ENCODE measurements around the gene TMEM150C.
"Not testable (repeated sequence)": the region's sequence is repeated elsewhere in the genome, so short reads cannot be mapped to it uniquely, and the experiment has no call there.

TMEM150C gene

DNA sequence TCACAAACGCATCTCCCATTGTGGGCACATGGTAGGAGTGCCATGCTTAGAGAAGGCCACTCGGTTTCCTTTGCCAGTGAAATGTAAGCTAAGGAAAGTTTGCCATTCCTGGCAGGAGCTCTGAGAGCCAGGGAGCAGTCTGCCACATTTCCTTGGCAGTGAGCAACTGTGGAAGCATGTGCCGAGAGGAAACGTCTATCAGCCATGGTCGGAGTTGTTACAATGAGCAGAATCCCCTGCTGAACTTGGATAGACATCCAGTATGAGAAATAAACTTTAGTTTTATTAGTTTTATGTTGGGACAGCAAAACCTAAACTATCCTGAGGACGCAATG lies 80.3 kb downstream of the TMEM150C start:
- Histone ChIP-seq H3K27me3 (no peaks in the 10 kb centered on the region), H3K4me2 (no peak overlapping the region), H3K4me1 (no peaks in the 10 kb centered on the region), H3K27ac (no peak overlapping the region), H4K20me1 (no peaks in the 10 kb centered on the region), H3K36me3 (peaks cover 33% of the 10 kb centered on the region), H3K9ac (no peak overlapping the region), H3K4me3 (no peak overlapping the region), H3K9me3 (peaks cover 5% of the 10 kb centered on the region; the same call in 1 of the 2 replicates)
- no peak for TF ChIP-seq Cebpa-rat (IDR thresholded peaks at IDR 0.05)

DNA sequence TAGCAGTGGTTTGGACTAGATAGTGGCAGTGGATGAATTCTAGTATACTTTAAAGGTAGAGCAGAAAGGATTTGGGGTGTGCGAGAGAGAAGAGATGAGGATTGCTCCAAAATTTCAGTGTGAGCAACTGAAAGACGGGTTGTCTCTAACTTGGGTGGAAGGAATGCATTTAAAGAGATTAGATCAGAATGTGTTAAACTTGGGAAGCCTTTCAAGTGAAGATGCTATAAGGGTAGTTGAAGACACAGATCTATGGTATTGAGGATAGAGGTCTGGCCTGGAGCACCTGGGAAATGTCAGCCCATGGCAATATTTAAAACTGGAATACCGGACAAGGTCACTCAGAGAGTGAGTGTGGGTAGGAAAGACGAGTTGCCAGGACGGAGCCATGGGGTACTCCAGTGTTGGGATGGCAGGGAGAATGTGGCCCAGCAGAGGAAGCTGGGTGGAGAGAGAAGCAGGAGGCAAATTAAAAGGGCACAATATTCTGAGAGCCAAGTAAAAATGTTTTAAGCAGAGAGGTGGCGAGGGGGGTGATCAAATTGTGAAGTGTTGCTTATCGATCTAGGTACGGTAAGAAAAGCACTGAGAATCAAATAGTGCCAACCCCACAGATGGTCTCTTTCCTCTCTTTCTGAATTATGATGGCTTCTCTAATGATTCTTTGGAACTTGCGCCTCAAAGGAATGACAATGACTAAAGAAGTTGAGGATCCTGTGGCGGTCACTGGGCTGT lies 80.8 kb downstream of the TMEM150C start:
- peaks cover 33% of the 10 kb centered on the region for H3K36me3 ChIP-seq
- peaks cover 5% of the 10 kb centered on the region; the same call in 1 of the 2 replicates for H3K9me3 ChIP-seq
- no peak for TF ChIP-seq Cebpa-rat (IDR thresholded peaks at IDR 0.05)
- H3K27me3 ChIP-seq, result no peaks in the 10 kb centered on the region
- no peaks in the 10 kb centered on the region for H4K20me1 ChIP-seq
- no peak overlapping the region for H3K4me3 ChIP-seq
- no peak overlapping the region for H3K9ac ChIP-seq
- H3K4me2 ChIP-seq, result no peak overlapping the region
- H3K4me1 ChIP-seq, result no peaks in the 10 kb centered on the region
- H3K27ac ChIP-seq, result no peak overlapping the region

DNA sequence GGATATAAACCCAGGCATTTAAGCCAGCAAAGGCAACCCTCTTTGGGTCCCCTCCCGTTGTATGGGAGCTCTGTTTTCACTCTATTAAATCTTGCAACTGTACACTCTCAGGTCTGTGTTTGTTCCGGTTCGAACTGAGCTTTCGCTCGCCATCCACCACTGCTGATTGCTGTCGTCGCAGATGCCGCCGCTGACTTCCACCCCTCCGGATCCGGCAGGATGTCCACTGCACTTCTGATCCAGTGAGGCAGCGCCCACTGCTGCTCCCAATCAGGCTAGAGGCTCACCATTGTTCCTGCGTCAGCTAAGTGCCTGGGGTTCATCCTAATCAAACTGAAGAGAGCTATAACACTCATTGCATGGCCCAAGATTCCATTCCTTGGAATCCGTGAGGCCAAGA lies 82.2 kb downstream of the TMEM150C start:
- no peak overlapping the region for H3K4me2 ChIP-seq
- no peaks in the 10 kb centered on the region for H4K20me1 ChIP-seq
- H3K9ac ChIP-seq, result no peak overlapping the region

DNA sequence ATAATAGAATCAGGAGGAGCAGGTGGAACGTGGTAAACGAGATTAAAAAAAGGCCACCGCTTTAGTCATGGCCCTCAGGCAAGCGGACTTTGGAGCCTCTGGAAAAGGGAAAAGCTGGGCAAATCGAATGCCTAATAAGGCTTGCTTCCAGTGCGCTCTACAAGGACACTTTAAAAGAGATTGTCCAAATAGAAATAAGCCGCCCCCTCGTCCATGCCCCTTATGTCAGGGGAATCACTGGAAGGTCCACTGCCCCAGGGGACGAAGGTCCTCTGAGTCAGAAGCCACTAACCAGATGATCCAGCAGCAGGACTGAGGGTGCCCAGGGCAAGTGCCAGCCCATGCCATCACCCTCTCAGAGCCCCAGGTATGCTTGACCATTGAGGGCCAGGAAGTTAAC lies 84.3 kb downstream of the TMEM150C start:
- not testable (repeated sequence) for H3K27ac ChIP-seq, H3K9ac ChIP-seq, H3K27me3 ChIP-seq, H3K4me2 ChIP-seq, H3K9me3 ChIP-seq, H3K4me3 ChIP-seq, H3K4me1 ChIP-seq, H4K20me1 ChIP-seq
- peaks cover 29% of the 10 kb centered on the region for H3K36me3 ChIP-seq

More for the DNA sequence above, 82.2 kb downstream of the TMEM150C start:
- Histone ChIP-seq H3K36me3 (peaks cover 29% of the 10 kb centered on the region), H3K4me3 (no peak overlapping the region), H3K9me3 (peaks cover 5% of the 10 kb centered on the region; the same call in 1 of the 2 replicates), H3K27me3 (no peaks in the 10 kb centered on the region), H3K27ac (no peak overlapping the region), H3K4me1 (no peaks in the 10 kb centered on the region)
- TF ChIP-seq Cebpa-rat (IDR thresholded peaks at IDR 0.05), result no peak

DNA sequence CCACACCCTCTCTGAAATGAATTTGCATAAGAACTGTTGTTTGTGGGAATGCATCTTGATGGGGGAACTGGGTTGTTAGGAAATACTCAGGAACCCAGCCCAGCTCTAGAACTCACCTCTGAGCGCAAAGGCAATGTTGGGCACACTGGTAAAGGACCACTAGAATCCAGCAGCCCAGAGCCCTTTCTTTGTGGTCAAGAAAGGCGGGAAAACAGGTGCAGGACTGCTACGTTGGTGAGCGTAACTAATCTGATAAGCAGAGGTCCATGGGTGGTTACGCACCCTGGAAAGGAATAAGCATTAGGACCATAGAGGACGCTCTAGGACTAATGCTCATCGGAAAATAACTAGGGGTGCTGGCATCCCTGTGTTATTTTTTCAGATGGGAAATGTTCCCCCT lies 85.9 kb downstream of the TMEM150C start:
- not testable (repeated sequence) for H3K27me3 ChIP-seq, H4K20me1 ChIP-seq, H3K27ac ChIP-seq, H3K9me3 ChIP-seq, H3K9ac ChIP-seq, H3K4me2 ChIP-seq, H3K4me1 ChIP-seq, H3K4me3 ChIP-seq
- H3K36me3 ChIP-seq, result peaks cover 22% of the 10 kb centered on the region

DNA sequence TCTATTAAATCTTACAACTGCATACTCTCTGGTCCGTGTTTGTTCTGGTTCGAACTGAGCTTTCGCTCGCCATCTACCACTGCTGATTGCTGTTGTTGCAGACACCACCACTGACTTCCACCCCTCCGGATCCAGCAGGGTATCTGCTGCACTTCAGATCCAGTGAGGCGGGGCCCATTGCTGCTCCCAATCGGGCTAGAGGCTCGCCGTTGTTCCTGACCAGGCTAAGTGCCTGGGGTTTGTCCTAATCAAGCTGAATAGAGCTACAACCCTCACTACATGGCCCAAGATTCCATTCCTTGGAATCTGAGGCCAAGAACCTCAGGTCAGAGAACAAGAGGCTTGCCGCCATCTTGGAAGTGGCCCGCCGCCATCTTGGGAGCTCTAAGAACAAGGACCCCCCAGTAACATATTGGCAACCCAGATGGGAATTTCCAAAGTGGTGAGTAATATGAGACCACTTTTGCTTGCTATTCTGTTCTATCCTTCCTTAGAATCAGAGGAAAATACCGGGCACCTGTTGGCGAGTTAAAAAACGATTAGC lies 88.1 kb downstream of the TMEM150C start:
- H3K27ac ChIP-seq, result no peak overlapping the region
- no peak overlapping the region for H3K9ac ChIP-seq
- no peaks in the 10 kb centered on the region for H3K9me3 ChIP-seq
- H3K4me3 ChIP-seq, result no peak overlapping the region
- no peaks in the 10 kb centered on the region for H3K27me3 ChIP-seq
- TF ChIP-seq Cebpa-rat (IDR thresholded peaks at IDR 0.05), result no peak
- peaks cover 13% of the 10 kb centered on the region; the same call in 1 of the 2 replicates for H3K36me3 ChIP-seq
- H3K4me2 ChIP-seq, result no peak overlapping the region
- no peaks in the 10 kb centered on the region for H4K20me1 ChIP-seq
- no peaks in the 10 kb centered on the region for H3K4me1 ChIP-seq

DNA sequence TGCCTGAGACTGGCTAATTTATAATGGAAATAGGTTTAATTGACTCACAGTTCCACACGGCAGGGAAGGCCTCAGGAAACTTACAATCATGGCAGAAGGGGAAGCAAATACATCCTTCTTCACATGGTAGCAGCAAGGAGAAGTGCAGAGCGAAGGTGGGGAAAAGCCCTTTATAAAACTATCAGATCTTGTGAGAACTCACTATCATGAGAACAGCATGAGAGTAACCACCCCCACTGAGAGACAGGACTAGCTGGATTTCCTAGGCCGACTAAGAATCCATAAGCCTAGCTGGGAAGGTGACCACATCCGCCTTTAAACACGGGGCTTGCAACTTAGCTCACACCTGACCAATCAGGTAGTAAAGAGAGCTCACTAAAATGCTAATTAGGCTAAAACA lies 88.7 kb downstream of the TMEM150C start:
- H3K4me1 ChIP-seq, H3K4me2 ChIP-seq, H3K9me3 ChIP-seq, H3K9ac ChIP-seq, H4K20me1 ChIP-seq, H3K27me3 ChIP-seq, H3K4me3 ChIP-seq, H3K27ac ChIP-seq: not testable (repeated sequence)
- H3K36me3 ChIP-seq, result peaks cover 17% of the 10 kb centered on the region

DNA sequence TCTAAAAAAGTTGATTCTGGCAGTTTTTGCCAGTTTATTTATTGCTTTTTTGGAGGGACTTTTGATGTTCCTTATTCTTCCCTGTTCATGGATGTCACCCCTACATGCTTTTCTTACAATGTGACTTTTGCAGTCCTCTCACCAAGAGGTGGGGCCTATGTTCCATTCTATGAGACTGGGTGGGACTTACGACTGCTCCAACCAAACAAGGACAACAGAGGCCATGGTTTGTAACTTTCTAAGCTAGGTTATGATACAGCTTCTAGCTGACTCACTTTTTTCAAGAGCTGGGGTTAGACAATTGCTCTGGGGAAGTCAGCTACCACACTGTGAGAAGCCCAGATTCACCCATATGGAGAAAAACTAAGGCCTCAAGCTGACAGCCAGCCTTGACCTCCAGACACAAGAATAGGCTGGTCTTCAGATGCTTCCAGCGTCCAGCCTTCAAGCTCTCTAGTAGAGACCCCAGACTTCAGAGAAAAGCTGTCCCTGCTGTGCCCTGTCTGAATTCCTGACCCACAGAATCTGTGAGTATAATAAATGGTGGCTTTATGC lies 91.9 kb downstream of the TMEM150C start:
- H3K4me1 ChIP-seq, result no peaks in the 10 kb centered on the region

DNA sequence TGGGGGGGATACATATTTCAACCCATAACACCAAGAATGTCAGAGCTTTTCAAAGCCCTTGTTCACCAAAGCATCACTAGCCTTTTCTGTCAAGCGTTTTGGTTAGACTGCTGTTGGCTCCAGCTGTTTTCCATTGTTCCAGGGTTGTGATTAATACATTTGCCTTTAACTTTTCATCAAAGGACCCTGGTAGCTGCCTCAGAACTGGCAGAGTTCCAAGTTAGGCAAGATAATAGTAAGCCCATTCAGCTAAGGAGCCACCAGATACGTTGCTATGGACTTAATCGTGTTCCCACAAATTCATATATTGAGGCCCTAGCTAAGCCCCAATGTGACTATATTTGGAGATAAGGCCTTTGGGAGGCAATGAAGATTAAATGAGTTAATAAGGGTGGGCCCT lies 94.3 kb downstream of the TMEM150C start:
- Histone ChIP-seq H4K20me1 (no peaks in the 10 kb centered on the region), H3K27me3 (no peaks in the 10 kb centered on the region), H3K36me3 (peaks cover 60% of the 10 kb centered on the region), H3K9ac (no peak overlapping the region), H3K4me3 (no peak overlapping the region), H3K27ac (no peak overlapping the region), H3K4me2 (no peak overlapping the region), H3K9me3 (peaks cover 16% of the 10 kb centered on the region), H3K4me1 (no peaks in the 10 kb centered on the region)
- no peak for TF ChIP-seq Cebpa-rat (IDR thresholded peaks at IDR 0.05)

More for the DNA sequence above, 91.9 kb downstream of the TMEM150C start:
- Histone ChIP-seq H3K27ac (no peak overlapping the region), H3K36me3 (peaks cover 42% of the 10 kb centered on the region), H3K9ac (no peak overlapping the region), H3K4me3 (no peak overlapping the region), H3K4me2 (no peak overlapping the region), H3K9me3 (peaks cover 16% of the 10 kb centered on the region), H3K27me3 (no peaks in the 10 kb centered on the region), H4K20me1 (no peaks in the 10 kb centered on the region)
- no peak for TF ChIP-seq Cebpa-rat (IDR thresholded peaks at IDR 0.05)

DNA sequence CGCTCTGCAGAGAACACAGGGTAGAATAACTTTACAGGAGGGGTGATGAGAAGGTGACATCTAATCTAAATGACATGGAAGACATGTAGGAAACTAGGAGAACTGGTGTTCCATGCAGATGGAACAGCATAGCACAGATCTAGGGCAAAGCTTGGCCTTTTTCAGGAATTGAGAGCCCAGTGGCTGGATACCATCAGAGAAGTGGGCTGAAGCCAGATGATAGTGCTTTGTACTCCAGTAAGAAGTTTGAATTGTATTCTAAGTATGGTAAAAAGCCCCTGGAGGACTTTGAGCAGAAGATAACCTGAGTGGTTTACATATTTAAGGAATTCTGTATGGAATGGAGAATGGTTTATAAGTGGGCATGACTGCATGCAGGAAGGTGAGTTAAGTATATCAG lies 98.6 kb downstream of the TMEM150C start:
- no peak for TF ChIP-seq Cebpa-rat (IDR thresholded peaks at IDR 0.05)
- Histone ChIP-seq H3K4me2 (no peak overlapping the region), H3K36me3 (peaks cover 82% of the 10 kb centered on the region), H3K4me3 (no peak overlapping the region), H4K20me1 (peaks cover 31% of the 10 kb centered on the region), H3K27me3 (no peaks in the 10 kb centered on the region), H3K9ac (no peak overlapping the region), H3K27ac (no peak overlapping the region), H3K4me1 (peaks cover 8% of the 10 kb centered on the region), H3K9me3 (peaks cover 13% of the 10 kb centered on the region)

Data from BLaER1 (cell line).